Mucosa of rectum (tissue), 2 donors: ENCODE results near the gene ZNF28.
"Not testable (repeated sequence)": the region's sequence is repeated elsewhere in the genome, so short reads cannot be mapped to it uniquely, and the experiment has no call there.

Experiments used
- H3K27ac ChIP-seq, 2 donors: one replicate each; pipeline ENCODE4 v1.7.0; 2013; ENCODE audit warnings: inconsistent platforms in 2 of 2, low read depth in 2 of 2, low read length in 2 of 2
- H3K27me3 ChIP-seq, 2 donors: one replicate each; pipeline ENCODE4 v1.7.0; 2013; ENCODE audit warnings: low read length in 2 of 2; ENCODE audit not compliant: control insufficient read depth in 2 of 2, insufficient read depth in 2 of 2
- H3K36me3 ChIP-seq, 2 donors: one replicate each; pipeline ENCODE4 v1.7.0; 2013; ENCODE audit warnings: low read length in 2 of 2; ENCODE audit not compliant: control insufficient read depth in 2 of 2, insufficient read depth in 2 of 2
- H3K4me1 ChIP-seq, 2 donors: one replicate each; pipeline ENCODE4 v1.7.0; 2013; ENCODE audit warnings: low read length in 2 of 2, mild to moderate bottlenecking in 1 of 2; ENCODE audit not compliant: control insufficient read depth in 2 of 2, insufficient read depth in 2 of 2
- H3K4me3 ChIP-seq, 2 donors: one replicate each; pipeline ENCODE4 v1.7.0; 2013; ENCODE audit warnings: low read length in 2 of 2
- H3K9ac ChIP-seq, 2 donors: one replicate each; pipeline ENCODE4 v1.7.0; 2013; ENCODE audit warnings: low read length in 2 of 2, low read depth in 1 of 2, mild to moderate bottlenecking in 1 of 2
- H3K9me3 ChIP-seq, 2 donors: one replicate each; pipeline ENCODE4 v1.7.0; 2013; ENCODE audit warnings: low read length in 2 of 2; ENCODE audit not compliant: control insufficient read depth in 2 of 2
- donor health status: healthy.
- donor health status: Normal muscosa, but diverticular disease.

The ZNF28 gene

DNA sequence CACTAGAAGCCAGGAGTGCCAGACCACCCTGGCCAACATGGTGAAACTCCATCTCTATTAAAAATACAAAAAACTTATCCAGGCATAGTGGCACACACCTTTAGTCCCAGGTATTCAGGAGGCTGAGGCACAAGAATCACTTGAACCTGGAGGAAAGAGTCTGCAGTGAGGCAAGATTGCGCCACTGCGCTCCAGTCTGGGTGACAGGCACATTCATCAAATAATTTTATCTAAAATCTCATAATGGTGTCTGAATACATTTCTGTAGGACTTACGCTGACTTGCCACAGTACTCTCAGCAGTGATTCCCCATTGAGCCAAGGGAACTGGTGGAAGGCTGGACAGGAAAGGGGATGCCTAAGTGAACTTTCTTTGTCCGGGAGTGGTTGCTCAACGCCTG lies 4.3 kb upstream of the ZNF28 start:
- peaks cover 0 to under 1% of the 10 kb centered on the region in 2 donors for H3K4me1 ChIP-seq
- H3K27ac ChIP-seq: no peak overlapping the region
- no peaks in the 10 kb centered on the region for H3K9me3 ChIP-seq
- H3K36me3 ChIP-seq: no peaks in the 10 kb centered on the region
- H3K4me3 ChIP-seq: no peak overlapping the region
- no peaks in the 10 kb centered on the region for H3K27me3 ChIP-seq
- H3K9ac ChIP-seq: no peak overlapping the region

DNA sequence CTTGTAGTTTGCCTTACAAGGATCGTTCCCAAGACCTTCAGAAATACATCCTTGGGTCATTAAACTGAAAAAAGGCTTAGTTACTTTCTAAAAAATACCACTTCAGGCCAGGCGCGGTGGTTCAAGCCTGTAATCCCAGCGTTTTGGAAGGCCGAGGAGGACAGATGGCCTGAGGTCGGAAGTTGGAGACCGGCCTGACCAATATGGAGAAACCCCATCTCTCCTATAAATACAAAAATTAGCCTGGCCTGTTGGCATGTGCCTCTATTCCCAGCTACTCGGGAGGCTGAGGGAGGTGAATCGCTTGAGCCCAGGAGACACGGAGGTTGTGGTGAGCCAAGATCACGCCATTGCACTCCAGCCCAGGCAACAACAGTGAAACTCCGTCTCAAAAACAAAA lies 2.2 kb upstream of the ZNF28 start:
- Histone ChIP-seq H3K27me3 (no peaks in the 10 kb centered on the region), H3K9ac (no peak overlapping the region), H3K4me3 (no peak overlapping the region), H3K9me3 (no peaks in the 10 kb centered on the region), H3K4me1 (peaks cover 0 to 5% of the 10 kb centered on the region in 2 donors), H3K36me3 (no peaks in the 10 kb centered on the region), H3K27ac (no peak overlapping the region)

DNA sequence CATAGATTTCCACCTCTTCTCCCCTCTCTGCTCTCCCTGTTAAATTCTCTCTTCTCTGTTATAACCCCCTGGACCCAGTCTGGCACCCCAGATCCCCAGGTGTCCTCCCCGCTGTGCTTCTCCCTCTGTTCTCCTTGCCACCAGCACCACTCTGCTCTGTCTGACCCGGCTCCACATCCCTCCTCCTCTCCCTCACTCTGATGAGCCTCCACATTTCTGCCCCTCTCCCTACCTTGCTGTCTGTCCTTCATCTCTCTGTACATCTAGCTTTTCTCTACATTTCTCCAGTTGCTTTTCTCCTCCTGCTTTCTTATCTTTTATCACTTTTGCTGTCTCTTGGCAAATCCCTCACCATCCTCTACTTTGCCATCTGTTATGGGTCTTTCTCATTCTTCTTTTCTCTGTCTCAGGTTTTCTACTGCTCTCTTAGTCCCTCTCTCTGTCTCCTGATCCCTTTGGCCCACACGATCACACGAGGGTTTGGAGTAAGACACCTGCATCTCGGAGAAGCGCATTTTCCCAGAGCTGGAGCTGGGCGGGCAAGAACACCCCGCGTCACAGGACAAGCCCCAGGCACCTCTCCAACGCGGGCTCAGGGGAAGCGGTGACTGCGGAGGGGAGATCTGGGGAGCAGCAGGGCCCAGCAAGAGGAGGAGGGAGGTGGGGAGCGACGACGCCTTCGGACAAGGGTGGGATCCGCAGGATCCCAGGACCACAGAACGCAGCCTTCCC lies 795 bp downstream of the ZNF28 start:
- peaks cover 7 to 17% of the 10 kb centered on the region in 2 donors for H3K36me3 ChIP-seq
- peak overlapping the region; percentile 76 to 81 for H3K9ac ChIP-seq
- H3K4me1 ChIP-seq, H3K9me3 ChIP-seq, H3K27me3 ChIP-seq: not testable (repeated sequence)
- peak overlapping the region in 1 of 2 donors; percentile 32 for H3K27ac ChIP-seq
- H3K4me3 ChIP-seq: peak overlapping the region; percentile 76 to 86

- no peaks in the 10 kb centered on the region for H3K27me3 ChIP-seq
- no peaks in the 10 kb centered on the region for H3K4me1 ChIP-seq
- no peak overlapping the region for H3K27ac ChIP-seq
- H3K9me3 ChIP-seq: peaks cover 3 to 14% of the 10 kb centered on the region in 2 donors
- H3K9ac ChIP-seq: no peak overlapping the region
- H3K4me3 ChIP-seq: no peak overlapping the region
- H3K36me3 ChIP-seq: peaks cover 20 to 45% of the 10 kb centered on the region in 2 donors
These were observed 11.6 kb downstream of the ZNF28 start for GRCh38 chr19:52809801-52810200.

GRCh38 chr19:52799950-52800640 lies 21.3 kb downstream of the ZNF28 start:
- Histone ChIP-seq H3K9me3 (peaks cover 68 to 70% of the 10 kb centered on the region in 2 donors), H3K36me3 (peaks cover 28 to 44% of the 10 kb centered on the region in 2 donors), H3K4me3 (peak overlapping the region in 1 of 2 donors; percentile 6)
- H3K4me1 ChIP-seq, H3K27me3 ChIP-seq, H3K9ac ChIP-seq, H3K27ac ChIP-seq: not testable (repeated sequence)

DNA sequence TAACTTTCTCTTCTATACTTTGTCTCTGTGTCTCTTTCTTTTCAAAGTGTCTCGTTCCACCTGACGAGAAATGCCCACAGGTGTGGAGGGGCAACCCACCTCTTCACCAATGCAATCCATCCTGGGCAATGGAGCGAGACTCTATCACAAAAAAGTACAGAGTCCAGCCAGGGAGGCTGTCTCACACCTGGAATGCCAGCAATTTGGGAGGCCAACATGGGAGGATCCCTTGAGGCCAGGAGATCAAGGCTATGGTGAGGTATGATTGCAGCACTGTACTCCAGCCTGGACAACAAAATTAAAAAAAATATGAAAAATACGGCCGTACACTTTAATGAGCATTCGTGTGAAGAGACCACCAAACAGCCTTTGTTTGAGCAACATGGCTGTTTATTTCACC lies 32.0 kb downstream of the ZNF28 start:
- Histone ChIP-seq H3K27me3 (no peaks in the 10 kb centered on the region), H3K27ac (no peak overlapping the region), H3K4me3 (no peak overlapping the region), H3K9ac (no peak overlapping the region), H3K9me3 (peaks cover 0 to 3% of the 10 kb centered on the region in 2 donors), H3K4me1 (peaks cover 0 to 5% of the 10 kb centered on the region in 2 donors), H3K36me3 (no peaks in the 10 kb centered on the region)

- Histone ChIP-seq H3K27ac (peak within 1 kb of the TSS; percentile 77 to 80), H3K9ac (peak within 1 kb of the TSS; percentile 83 to 87), H3K4me3 (peak within 1 kb of the TSS; percentile 94 to 95)
- H3K9me3 ChIP-seq, H3K27me3 ChIP-seq, H3K36me3 ChIP-seq, H3K4me1 ChIP-seq: not testable (repeated sequence)
These were observed 34.7 kb downstream of the ZNF28 start, which contains the start of gene ZNF600 for GRCh38 chr19:52786464-52787354. Gene ZNF600, minus strand, starts transcription at chr19:52786791. Its CDS starts 7,903 bp downstream, at chr19:52778888.

DNA sequence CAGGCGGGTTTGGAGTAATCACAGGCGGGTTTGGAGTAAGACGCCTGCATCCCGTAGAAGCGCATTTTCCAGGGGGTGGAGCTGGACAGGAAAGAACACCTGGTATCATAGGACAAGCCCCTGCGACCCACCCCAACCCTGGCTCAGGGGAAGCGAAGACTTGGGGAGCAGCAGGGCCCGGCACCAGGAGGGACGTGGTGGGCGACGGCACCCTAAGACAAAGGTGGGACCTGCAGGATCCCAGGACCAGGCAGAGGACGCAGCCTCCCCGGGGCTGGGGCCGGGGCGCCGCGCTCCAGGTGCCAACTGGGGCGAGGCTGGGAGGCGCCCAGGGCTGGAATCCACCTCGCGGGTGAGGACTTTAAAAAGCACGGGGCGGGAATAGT lies 35.4 kb downstream of the ZNF28 start:
- H3K9ac ChIP-seq: peak overlapping the region; percentile 83 to 87
- peaks cover 0 to 3% of the 10 kb centered on the region in 2 donors for H3K36me3 ChIP-seq
- peak overlapping the region; percentile 94 to 95 for H3K4me3 ChIP-seq
- no peaks in the 10 kb centered on the region for H3K9me3 ChIP-seq
- no peaks in the 10 kb centered on the region for H3K27me3 ChIP-seq
- H3K27ac ChIP-seq: peak overlapping the region; percentile 77 to 80
- peaks cover 0 to 5% of the 10 kb centered on the region in 2 donors for H3K4me1 ChIP-seq

DNA sequence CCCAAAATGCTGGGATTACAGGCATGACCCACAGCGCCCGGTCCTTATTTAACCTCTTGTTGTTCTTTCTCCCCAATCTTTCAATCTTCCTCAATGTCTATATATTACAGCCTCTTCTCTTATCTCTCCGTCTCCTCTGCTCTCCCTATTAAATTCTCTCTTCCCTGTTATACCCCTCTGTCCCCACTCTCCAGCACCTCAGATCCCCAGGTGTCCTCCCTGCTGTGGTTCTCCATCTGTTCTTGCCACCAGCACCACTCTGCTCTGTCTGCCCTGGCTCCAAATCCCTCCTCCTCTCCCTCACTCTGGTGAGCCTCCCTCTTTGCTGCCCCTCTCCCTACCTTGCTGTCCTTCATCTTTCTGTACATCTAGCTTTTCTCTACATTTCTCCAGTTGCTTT lies 35.9 kb downstream of the ZNF28 start:
- H3K9me3 ChIP-seq: no peaks in the 10 kb centered on the region
- no peak overlapping the region for H3K27ac ChIP-seq
- H3K4me3 ChIP-seq: peak overlapping the region; percentile 94 to 95
- peaks cover 0 to 5% of the 10 kb centered on the region in 2 donors for H3K36me3 ChIP-seq
- peaks cover 0 to 5% of the 10 kb centered on the region in 2 donors for H3K4me1 ChIP-seq
- no peaks in the 10 kb centered on the region for H3K27me3 ChIP-seq
- peak overlapping the region in 1 of 2 donors; percentile 33 for H3K9ac ChIP-seq
